ENCODE measurements around the gene TCF7. TPM values are rescaled to one million over a fixed set of nuclear protein-coding genes. Genes with fewer than 3 reads are reported as not detected.

Gene TCF7
- total and polyA plus RNA-seq, 2 of the 13 experiments (the other 11 are each of a cell fraction or from before 2014, with no cell fraction given): 6.3 to 6.8 TPM

DNA sequence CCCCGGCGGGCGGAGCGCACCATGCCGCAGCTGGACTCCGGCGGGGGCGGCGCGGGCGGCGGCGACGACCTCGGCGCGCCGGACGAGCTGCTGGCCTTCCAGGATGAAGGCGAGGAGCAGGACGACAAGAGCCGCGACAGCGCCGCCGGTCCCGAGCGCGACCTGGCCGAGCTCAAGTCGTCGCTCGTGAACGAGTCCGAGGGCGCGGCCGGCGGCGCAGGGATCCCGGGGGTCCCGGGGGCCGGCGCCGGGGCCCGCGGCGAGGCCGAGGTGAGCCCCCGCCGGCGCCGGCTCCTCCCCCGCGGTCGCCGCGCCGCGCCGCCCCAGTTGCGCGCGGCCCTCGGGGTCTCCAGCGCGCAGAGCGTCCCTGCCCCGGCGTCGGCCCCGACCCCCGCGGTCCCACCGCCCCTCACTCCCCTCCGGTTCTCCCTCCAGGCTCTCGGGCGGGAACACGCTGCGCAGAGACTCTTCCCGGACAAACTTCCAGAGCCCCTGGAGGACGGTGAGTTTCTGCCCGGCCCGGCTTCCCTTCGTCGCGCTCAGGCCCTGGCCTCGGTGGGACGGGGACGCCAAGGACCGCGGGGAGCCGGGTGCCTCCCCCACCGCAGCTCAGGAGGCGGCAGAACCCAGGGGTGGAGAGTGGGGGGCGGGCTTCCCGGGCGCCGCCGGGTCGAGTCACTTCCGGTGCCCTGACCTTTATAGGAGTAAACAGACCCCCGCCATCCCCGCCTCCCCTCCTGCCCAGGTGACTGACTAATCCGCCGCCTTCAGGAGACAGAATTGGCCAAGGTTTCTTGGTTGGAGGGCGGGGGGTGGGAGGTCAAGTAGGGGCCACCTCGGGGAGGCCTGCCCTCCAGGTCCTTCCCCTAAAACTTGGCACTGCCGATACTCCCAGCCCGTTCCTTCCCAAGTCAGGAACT lies 665 bp downstream of the TCF7 start (continued):
- TF ChIP-seq, protein P1, sequence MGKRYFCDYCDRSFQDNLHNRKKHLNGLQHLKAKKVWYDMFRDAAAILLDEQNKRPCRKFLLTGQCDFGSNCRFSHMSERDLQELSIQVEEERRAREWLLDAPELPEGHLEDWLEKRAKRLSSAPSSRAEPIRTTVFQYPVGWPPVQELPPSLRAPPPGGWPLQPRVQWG (CRISPR knock-in tag; IDR thresholded peaks at IDR 0.05; ENCODE audit: borderline replicate concordance, low read depth): no peak
- TF ChIP-seq NR1H2 (CRISPR knock-in tag; IDR thresholded peaks at IDR 0.05; ENCODE audit: borderline replicate concordance, low read depth) (no peak), ZSCAN25 (CRISPR knock-in tag; IDR thresholded peaks at IDR 0.05) (no peak), KDM6A (CRISPR knock-in tag; IDR thresholded peaks at IDR 0.05; ENCODE audit: low read depth) (no peak), RAD51 (IDR thresholded peaks at IDR 0.05; ENCODE audit: borderline replicate concordance) (no peak), ZNF329 (CRISPR knock-in tag; IDR thresholded peaks at IDR 0.05; ENCODE audit: low read depth) (no peak), ZNF879 (CRISPR knock-in tag; IDR thresholded peaks at IDR 0.05) (no peak), ZNF180 (CRISPR knock-in tag; IDR thresholded peaks at IDR 0.05; ENCODE audit: borderline replicate concordance, low read depth) (no peak), RBAK (CRISPR knock-in tag; IDR thresholded peaks at IDR 0.05) (no peak), KAT8 (CRISPR knock-in tag; IDR thresholded peaks at IDR 0.05) (no peak), ZNF562 (CRISPR knock-in tag; IDR thresholded peaks at IDR 0.05; ENCODE audit: borderline replicate concordance) (no peak), PHB2 (IDR thresholded peaks at IDR 0.05; ENCODE audit: partially characterized antibody) (no peak), RCOR2 (CRISPR knock-in tag; IDR thresholded peaks at IDR 0.05) (no peak), DR1 (CRISPR knock-in tag; IDR thresholded peaks at IDR 0.05) (no peak)
- TF ChIP-seq, protein P2, sequence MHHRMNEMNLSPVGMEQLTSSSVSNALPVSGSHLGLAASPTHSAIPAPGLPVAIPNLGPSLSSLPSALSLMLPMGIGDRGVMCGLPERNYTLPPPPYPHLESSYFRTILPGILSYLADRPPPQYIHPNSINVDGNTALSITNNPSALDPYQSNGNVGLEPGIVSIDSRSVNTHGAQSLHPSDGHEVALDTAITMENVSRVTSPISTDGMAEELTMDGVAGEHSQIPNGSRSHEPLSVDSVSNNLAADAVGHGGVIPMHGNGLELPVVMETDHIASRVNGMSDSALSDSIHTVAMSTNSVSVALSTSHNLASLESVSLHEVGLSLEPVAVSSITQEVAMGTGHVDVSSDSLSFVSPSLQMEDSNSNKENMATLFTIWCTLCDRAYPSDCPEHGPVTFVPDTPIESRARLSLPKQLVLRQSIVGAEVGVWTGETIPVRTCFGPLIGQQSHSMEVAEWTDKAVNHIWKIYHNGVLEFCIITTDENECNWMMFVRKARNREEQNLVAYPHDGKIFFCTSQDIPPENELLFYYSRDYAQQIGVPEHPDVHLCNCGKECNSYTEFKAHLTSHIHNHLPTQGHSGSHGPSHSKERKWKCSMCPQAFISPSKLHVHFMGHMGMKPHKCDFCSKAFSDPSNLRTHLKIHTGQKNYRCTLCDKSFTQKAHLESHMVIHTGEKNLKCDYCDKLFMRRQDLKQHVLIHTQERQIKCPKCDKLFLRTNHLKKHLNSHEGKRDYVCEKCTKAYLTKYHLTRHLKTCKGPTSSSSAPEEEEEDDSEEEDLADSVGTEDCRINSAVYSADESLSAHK (CRISPR knock-in tag; IDR thresholded peaks at IDR 0.05; ENCODE audit: borderline replicate concordance): no peak
- TF ChIP-seq, protein P3, sequence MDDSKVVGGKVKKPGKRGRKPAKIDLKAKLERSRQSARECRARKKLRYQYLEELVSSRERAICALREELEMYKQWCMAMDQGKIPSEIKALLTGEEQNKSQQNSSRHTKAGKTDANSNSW (CRISPR knock-in tag; IDR thresholded peaks at IDR 0.05; ENCODE audit: borderline replicate concordance): no peak
- TF ChIP-seq, protein P4, sequence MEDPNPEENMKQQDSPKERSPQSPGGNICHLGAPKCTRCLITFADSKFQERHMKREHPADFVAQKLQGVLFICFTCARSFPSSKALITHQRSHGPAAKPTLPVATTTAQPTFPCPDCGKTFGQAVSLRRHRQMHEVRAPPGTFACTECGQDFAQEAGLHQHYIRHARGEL (CRISPR knock-in tag; IDR thresholded peaks at IDR 0.05): no peak
- TF ChIP-seq, protein P5, sequence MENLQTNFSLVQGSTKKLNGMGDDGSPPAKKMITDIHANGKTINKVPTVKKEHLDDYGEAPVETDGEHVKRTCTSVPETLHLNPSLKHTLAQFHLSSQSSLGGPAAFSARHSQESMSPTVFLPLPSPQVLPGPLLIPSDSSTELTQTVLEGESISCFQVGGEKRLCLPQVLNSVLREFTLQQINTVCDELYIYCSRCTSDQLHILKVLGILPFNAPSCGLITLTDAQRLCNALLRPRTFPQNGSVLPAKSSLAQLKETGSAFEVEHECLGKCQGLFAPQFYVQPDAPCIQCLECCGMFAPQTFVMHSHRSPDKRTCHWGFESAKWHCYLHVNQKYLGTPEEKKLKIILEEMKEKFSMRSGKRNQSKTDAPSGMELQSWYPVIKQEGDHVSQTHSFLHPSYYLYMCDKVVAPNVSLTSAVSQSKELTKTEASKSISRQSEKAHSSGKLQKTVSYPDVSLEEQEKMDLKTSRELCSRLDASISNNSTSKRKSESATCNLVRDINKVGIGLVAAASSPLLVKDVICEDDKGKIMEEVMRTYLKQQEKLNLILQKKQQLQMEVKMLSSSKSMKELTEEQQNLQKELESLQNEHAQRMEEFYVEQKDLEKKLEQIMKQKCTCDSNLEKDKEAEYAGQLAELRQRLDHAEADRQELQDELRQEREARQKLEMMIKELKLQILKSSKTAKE (CRISPR knock-in tag; IDR thresholded peaks at IDR 0.05; ENCODE audit: borderline replicate concordance): 0 out of 2 replicates have a peak, but pooled peaks have one; percentile 3

All from HepG2 (cell line).